ENCODE measurements around the gene IRAK3. TPM values are rescaled to one million over a fixed set of nuclear protein-coding genes. Genes with fewer than 3 reads are reported as not detected.

IRAK3 gene
- total RNA-seq, 1 donor from 2014 or later, result 9.4 TPM

GRCh38 chr12:66255737-66256136 is 66.7 kb downstream of the IRAK3 start:
- DNase-seq (ENCODE audit: low read depth, low spot score), result no peak

- no peak for DNase-seq (ENCODE audit: low read depth, low spot score)
Observed at GRCh38 chr12:66258011-66258410, 69.0 kb downstream of the IRAK3 start.

- no peak for DNase-seq (ENCODE audit: low read depth, low spot score)
Observed at GRCh38 chr12:66262737-66263136, 73.7 kb downstream of the IRAK3 start.

- no peak for DNase-seq (ENCODE audit: low read depth, low spot score)
Observed at GRCh38 chr12:66268562-66268961, 79.5 kb downstream of the IRAK3 start.

GRCh38 chr12:66269142-66269541 is 80.1 kb downstream of the IRAK3 start:
- no peak for DNase-seq (ENCODE audit: low read depth, low spot score)

GRCh38 chr12:66269757-66270383 is 80.9 kb downstream of the IRAK3 start:
- no peak for DNase-seq (ENCODE audit: low read depth, low spot score)

- no peak for DNase-seq (ENCODE audit: low read depth, low spot score)
Observed at GRCh38 chr12:66270613-66271012, 81.6 kb downstream of the IRAK3 start.

- DNase-seq (ENCODE audit: low read depth, low spot score), result no peak
Observed at GRCh38 chr12:66272650-66273049, 83.6 kb downstream of the IRAK3 start.

GRCh38 chr12:66273147-66273546 is 84.1 kb downstream of the IRAK3 start:
- DNase-seq (ENCODE audit: low read depth, low spot score), result no peak

- no peak for DNase-seq (ENCODE audit: low read depth, low spot score)
Observed at GRCh38 chr12:66275040-66275439, 86.0 kb downstream of the IRAK3 start.

- DNase-seq (ENCODE audit: low read depth, low spot score), result no peak
Observed at GRCh38 chr12:66279123-66279712, 90.2 kb downstream of the IRAK3 start.

GRCh38 chr12:66280561-66280960 is 91.5 kb downstream of the IRAK3 start:
- DNase-seq (ENCODE audit: low read depth, low spot score), result no peak

- no peak for DNase-seq (ENCODE audit: low read depth, low spot score)
Observed at GRCh38 chr12:66282244-66282643, 93.2 kb downstream of the IRAK3 start.

- no peak for DNase-seq (ENCODE audit: low read depth, low spot score)
Observed at GRCh38 chr12:66287275-66287674, 98.3 kb downstream of the IRAK3 start.

GRCh38 chr12:66288121-66288520 is 99.1 kb downstream of the IRAK3 start:
- DNase-seq (ENCODE audit: low read depth, low spot score), result no peak

GRCh38 chr12:66289485-66289884 is 100.5 kb downstream of the IRAK3 start:
- no peak for DNase-seq (ENCODE audit: low read depth, low spot score)

- no peak for DNase-seq (ENCODE audit: low read depth, low spot score)
Observed at GRCh38 chr12:66290716-66291200, 101.7 kb downstream of the IRAK3 start.

- DNase-seq (ENCODE audit: low read depth, low spot score), result no peak
Observed at GRCh38 chr12:66296176-66296683, 107.2 kb downstream of the IRAK3 start.

- no peak for DNase-seq (ENCODE audit: low read depth, low spot score)
Observed at GRCh38 chr12:66297080-66297479, 108.1 kb downstream of the IRAK3 start.

- DNase-seq (ENCODE audit: low read depth, low spot score), result no peak
Observed at GRCh38 chr12:66297923-66298322, 108.9 kb downstream of the IRAK3 start.

- DNase-seq (ENCODE audit: low read depth, low spot score), result peak; percentile 86
Observed at GRCh38 chr12:66301944-66302826, 113.2 kb downstream of the IRAK3 start, which contains the start of gene HELB. Gene HELB (plus strand): TSS chr12:66302493. CDS start chr12:66302604, 111 bp downstream.

- DNase-seq (ENCODE audit: low read depth, low spot score), result no peak
Observed at GRCh38 chr12:66302827-66303169, 113.8 kb downstream of the IRAK3 start.

Data from pulmonary artery endothelial cell (primary cell).